ENCODE data around the gene KPNA6. TPM values are rescaled to one million over a fixed set of nuclear protein-coding genes. Genes with fewer than 3 reads are reported as not detected.

Gene KPNA6
- total RNA-seq, 1 experiment from 2014 or later: 116 TPM

DNA sequence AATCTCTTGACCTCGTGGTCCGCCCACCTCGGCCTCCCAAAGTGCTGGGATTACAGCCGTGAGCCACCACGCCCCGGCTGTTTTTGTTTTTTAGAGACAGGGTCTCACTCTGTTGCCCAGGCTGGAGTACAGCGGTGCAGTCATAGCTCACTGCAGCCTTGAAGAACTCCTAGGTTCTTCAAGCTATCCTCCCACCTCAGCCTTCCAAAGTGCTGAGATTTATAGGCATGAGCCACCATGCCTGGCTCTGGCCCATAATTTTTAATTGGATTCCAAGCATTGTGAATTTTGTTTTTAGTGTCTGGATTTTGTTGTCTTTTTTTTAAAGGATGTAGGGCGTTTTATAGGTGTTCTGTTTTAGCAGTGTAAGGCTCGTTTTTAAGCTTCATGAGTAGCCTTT is 43.0 kb downstream of the KPNA6 start:
- Histone ChIP-seq H3K27me3 (ENCODE audit: control insufficient read depth, insufficient read depth, low read length) (no peaks in the 10 kb centered on the region), H3K4me3 (ENCODE audit: low read depth in 2 of 2, low read length in 2 of 2) (no peak overlapping the region), H3K9me3 (ENCODE audit: control insufficient read depth, insufficient read depth, low read depth, low read length) (no peaks in the 10 kb centered on the region), H3K4me1 (ENCODE audit: control insufficient read depth, insufficient read depth, low read length) (peaks cover 6% of the 10 kb centered on the region; the same call in 1 of the 2 replicates), H3K36me3 (ENCODE audit: control insufficient read depth, insufficient read depth, low read length) (no peaks in the 10 kb centered on the region), H3K27ac (ENCODE audit: low read length) (no peak overlapping the region)
- ATAC-seq (peak; percentile 56), DNase-seq (ENCODE audit: low read depth, low spot score) (no peak)
- no TSS peak for BruUV-seq (replicated peaks)
- POLR2A ChIA-PET: no interaction called here
- in situ Hi-C loops (cut with HindIII; ENCODE audit: low pct_unique_long_range_greater_than_20kb, low sequenced_read_pairs): no loop called here
- CTCF ChIA-PET: no interaction called here
- no peak for TF ChIP-seq SIN3A (IDR thresholded peaks at IDR 0.05; ENCODE audit: borderline replicate concordance, insufficient read depth, low read depth, low read length)
- TF ChIP-seq, protein P1, sequence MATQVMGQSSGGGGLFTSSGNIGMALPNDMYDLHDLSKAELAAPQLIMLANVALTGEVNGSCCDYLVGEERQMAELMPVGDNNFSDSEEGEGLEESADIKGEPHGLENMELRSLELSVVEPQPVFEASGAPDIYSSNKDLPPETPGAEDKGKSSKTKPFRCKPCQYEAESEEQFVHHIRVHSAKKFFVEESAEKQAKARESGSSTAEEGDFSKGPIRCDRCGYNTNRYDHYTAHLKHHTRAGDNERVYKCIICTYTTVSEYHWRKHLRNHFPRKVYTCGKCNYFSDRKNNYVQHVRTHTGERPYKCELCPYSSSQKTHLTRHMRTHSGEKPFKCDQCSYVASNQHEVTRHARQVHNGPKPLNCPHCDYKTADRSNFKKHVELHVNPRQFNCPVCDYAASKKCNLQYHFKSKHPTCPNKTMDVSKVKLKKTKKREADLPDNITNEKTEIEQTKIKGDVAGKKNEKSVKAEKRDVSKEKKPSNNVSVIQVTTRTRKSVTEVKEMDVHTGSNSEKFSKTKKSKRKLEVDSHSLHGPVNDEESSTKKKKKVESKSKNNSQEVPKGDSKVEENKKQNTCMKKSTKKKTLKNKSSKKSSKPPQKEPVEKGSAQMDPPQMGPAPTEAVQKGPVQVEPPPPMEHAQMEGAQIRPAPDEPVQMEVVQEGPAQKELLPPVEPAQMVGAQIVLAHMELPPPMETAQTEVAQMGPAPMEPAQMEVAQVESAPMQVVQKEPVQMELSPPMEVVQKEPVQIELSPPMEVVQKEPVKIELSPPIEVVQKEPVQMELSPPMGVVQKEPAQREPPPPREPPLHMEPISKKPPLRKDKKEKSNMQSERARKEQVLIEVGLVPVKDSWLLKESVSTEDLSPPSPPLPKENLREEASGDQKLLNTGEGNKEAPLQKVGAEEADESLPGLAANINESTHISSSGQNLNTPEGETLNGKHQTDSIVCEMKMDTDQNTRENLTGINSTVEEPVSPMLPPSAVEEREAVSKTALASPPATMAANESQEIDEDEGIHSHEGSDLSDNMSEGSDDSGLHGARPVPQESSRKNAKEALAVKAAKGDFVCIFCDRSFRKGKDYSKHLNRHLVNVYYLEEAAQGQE (IDR thresholded peaks at IDR 0.05; ENCODE audit: insufficient read depth in 1 of 2, low read depth in 2 of 2, low read length in 1 of 2): no peak
- TF ChIP-seq, protein P2, sequence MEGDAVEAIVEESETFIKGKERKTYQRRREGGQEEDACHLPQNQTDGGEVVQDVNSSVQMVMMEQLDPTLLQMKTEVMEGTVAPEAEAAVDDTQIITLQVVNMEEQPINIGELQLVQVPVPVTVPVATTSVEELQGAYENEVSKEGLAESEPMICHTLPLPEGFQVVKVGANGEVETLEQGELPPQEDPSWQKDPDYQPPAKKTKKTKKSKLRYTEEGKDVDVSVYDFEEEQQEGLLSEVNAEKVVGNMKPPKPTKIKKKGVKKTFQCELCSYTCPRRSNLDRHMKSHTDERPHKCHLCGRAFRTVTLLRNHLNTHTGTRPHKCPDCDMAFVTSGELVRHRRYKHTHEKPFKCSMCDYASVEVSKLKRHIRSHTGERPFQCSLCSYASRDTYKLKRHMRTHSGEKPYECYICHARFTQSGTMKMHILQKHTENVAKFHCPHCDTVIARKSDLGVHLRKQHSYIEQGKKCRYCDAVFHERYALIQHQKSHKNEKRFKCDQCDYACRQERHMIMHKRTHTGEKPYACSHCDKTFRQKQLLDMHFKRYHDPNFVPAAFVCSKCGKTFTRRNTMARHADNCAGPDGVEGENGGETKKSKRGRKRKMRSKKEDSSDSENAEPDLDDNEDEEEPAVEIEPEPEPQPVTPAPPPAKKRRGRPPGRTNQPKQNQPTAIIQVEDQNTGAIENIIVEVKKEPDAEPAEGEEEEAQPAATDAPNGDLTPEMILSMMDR (IDR thresholded peaks at IDR 0.05): no peak
- no peak for TF ChIP-seq POLR2AphosphoS5 (IDR thresholded peaks at IDR 0.05; ENCODE audit: low read depth, low read length)
- TF ChIP-seq TCF7L2 (IDR thresholded peaks at IDR 0.05; ENCODE audit: low read depth, low read length): no peak
- intact Hi-C loops (cut with micrococcal nuclease; ENCODE audit: unreplicated experiment): no loop called here

- H3K4me1 ChIP-seq (ENCODE audit: control insufficient read depth, insufficient read depth, low read length): peaks cover 6% of the 10 kb centered on the region; the same call in 1 of the 2 replicates
- no peak for DNase-seq (ENCODE audit: low read depth, low spot score)
- in situ Hi-C loops (cut with HindIII; ENCODE audit: low pct_unique_long_range_greater_than_20kb, low sequenced_read_pairs) (no loop called here), intact Hi-C loops (cut with micrococcal nuclease; ENCODE audit: unreplicated experiment) (no loop called here)
- POLR2A ChIA-PET: interaction anchor here (0.7 kb wide), 1 partner anchor 30 kb away, joined by 3 read pairs; no protein-coding TSS in a partner anchor
- BruUV-seq (replicated peaks): no TSS peak
- peak; percentile 73 for ATAC-seq
- H3K4me3 ChIP-seq (ENCODE audit: low read depth in 2 of 2, low read length in 2 of 2): no peak overlapping the region
- H3K36me3 ChIP-seq (ENCODE audit: control insufficient read depth, insufficient read depth, low read length): no peaks in the 10 kb centered on the region
- no peaks in the 10 kb centered on the region for H3K9me3 ChIP-seq (ENCODE audit: control insufficient read depth, insufficient read depth, low read depth, low read length)
- H3K27ac ChIP-seq (ENCODE audit: low read length): peak overlapping the region; percentile 31
- no peaks in the 10 kb centered on the region for H3K27me3 ChIP-seq (ENCODE audit: control insufficient read depth, insufficient read depth, low read length)
- TF ChIP-seq, protein P2 (IDR thresholded peaks at IDR 0.05): no peak
- TF ChIP-seq, protein P1 (IDR thresholded peaks at IDR 0.05; ENCODE audit: insufficient read depth in 1 of 2, low read depth in 2 of 2, low read length in 1 of 2): no peak
- TF ChIP-seq TCF7L2 (IDR thresholded peaks at IDR 0.05; ENCODE audit: low read depth, low read length) (no peak), POLR2AphosphoS5 (IDR thresholded peaks at IDR 0.05; ENCODE audit: low read depth, low read length) (no peak), SIN3A (IDR thresholded peaks at IDR 0.05; ENCODE audit: borderline replicate concordance, insufficient read depth, low read depth, low read length) (no peak)
- CTCF ChIA-PET: no interaction called here
Measured at GRCh38 chr1:32151319-32151787, 43.5 kb downstream of the KPNA6 start.

Measured in Panc1 (cell line).